ENCODE results near the gene NKIRAS2. TPM values are rescaled to one million over a fixed set of nuclear protein-coding genes. Genes with fewer than 3 reads are reported as not detected.

The NKIRAS2 gene
- total and polyA plus RNA-seq, 2 of the 13 experiments (the other 11 are each of a cell fraction or from before 2014, with no cell fraction given), result 27.9 to 42.0 TPM

DNA sequence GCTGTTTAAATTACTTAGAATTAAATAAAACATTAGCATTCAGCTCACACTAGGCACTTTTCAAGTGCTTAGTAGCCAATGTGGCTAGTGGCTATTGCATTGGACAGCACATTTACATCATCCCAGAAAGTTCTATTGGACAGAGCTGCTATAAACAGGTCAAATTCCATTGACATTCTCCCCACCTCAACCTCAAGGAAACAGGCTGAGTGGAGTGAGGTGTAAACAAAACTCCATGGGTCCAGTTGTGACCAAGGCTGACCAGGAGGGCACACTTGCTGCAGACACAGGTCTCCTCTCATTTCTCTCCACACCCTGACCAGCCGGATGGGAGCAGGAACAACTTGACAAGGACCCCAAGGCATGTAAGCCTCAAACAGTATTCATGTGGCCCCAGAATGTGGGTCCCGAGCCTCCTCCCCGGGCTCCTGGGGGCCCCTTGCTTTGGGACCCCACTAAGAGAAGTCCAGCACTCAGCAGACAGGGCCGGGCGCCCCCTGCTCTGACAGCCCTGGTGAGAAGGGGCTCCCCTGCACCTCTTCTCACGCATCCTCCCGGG, 30.0 kb downstream of the NKIRAS2 start (continued):
- TF ChIP-seq ZNF337 (CRISPR knock-in tag; IDR thresholded peaks at IDR 0.05; ENCODE audit: borderline replicate concordance, low read depth), result 0 out of 2 replicates have a peak, but pooled peaks have one; percentile 14
- TF ChIP-seq KAT7 (CRISPR knock-in tag; IDR thresholded peaks at IDR 0.05; ENCODE audit: borderline replicate concordance), result 0 out of 2 replicates have a peak, but pooled peaks have one; percentile 36
- TF ChIP-seq MED1 (CRISPR knock-in tag; IDR thresholded peaks at IDR 0.05), result no peak
- TF ChIP-seq ZNF605 (CRISPR knock-in tag; IDR thresholded peaks at IDR 0.05), result 0 out of 2 replicates have a peak, but pooled peaks have one; percentile 14
- TF ChIP-seq, protein P1, sequence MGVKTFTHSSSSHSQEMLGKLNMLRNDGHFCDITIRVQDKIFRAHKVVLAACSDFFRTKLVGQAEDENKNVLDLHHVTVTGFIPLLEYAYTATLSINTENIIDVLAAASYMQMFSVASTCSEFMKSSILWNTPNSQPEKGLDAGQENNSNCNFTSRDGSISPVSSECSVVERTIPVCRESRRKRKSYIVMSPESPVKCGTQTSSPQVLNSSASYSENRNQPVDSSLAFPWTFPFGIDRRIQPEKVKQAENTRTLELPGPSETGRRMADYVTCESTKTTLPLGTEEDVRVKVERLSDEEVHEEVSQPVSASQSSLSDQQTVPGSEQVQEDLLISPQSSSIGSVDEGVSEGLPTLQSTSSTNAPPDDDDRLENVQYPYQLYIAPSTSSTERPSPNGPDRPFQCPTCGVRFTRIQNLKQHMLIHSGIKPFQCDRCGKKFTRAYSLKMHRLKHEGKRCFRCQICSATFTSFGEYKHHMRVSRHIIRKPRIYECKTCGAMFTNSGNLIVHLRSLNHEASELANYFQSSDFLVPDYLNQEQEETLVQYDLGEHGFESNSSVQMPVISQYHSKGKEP (CRISPR knock-in tag; IDR thresholded peaks at IDR 0.05), result 0 out of 2 replicates have a peak, but pooled peaks have one; percentile 11
- TF ChIP-seq RARA (CRISPR knock-in tag; IDR thresholded peaks at IDR 0.05), result peak; percentile 5; the same call in 1 of the 2 replicates
- 0 out of 2 replicates have a peak, but pooled peaks have one; percentile 25 for TF ChIP-seq ZNF607 (CRISPR knock-in tag; IDR thresholded peaks at IDR 0.05; ENCODE audit: borderline replicate concordance)
- TF ChIP-seq FOXA3 (CRISPR knock-in tag; IDR thresholded peaks at IDR 0.05), result 0 out of 2 replicates have a peak, but pooled peaks have one; percentile 5
- no peak for TF ChIP-seq GABPA (IDR thresholded peaks at IDR 0.05; ENCODE audit: low read depth, low read length)
- no peak for TF ChIP-seq GABPA (CRISPR knock-in tag; IDR thresholded peaks at IDR 0.05; ENCODE audit: low read depth)
- TF ChIP-seq ZSCAN21 (CRISPR knock-in tag; IDR thresholded peaks at IDR 0.05; ENCODE audit: borderline replicate concordance), result 0 out of 2 replicates have a peak, but pooled peaks have one; percentile 12
- 0 out of 2 replicates have a peak, but pooled peaks have one; percentile 46 for TF ChIP-seq MTERF4 (CRISPR knock-in tag; IDR thresholded peaks at IDR 0.05)
- TF ChIP-seq NONO (IDR thresholded peaks at IDR 0.05), result no peak
- TF ChIP-seq NONO (CRISPR knock-in tag; conservative IDR thresholded peaks at IDR 0.05), result 0 out of 2 replicates have a peak, but pooled peaks have one; percentile 11
- TF ChIP-seq ETV6 (CRISPR knock-in tag; conservative IDR thresholded peaks at IDR 0.05), result 0 out of 2 replicates have a peak, but pooled peaks have one; percentile 57
- peak; percentile 20; the same call in 1 of the 2 replicates for TF ChIP-seq GLI4 (CRISPR knock-in tag; IDR thresholded peaks at IDR 0.05; ENCODE audit: borderline replicate concordance)
- peak; percentile 20; the same call in 1 of the 2 replicates for TF ChIP-seq HOXA9 (CRISPR knock-in tag; IDR thresholded peaks at IDR 0.05; ENCODE audit: borderline replicate concordance)
- TF ChIP-seq ZNF792 (CRISPR knock-in tag; IDR thresholded peaks at IDR 0.05), result peak; percentile 61; the same call in 1 of the 2 replicates
- TF ChIP-seq THAP9 (CRISPR knock-in tag; IDR thresholded peaks at IDR 0.05; ENCODE audit: borderline replicate concordance), result peak; percentile 14; the same call in 1 of the 2 replicates
- no peak for TF ChIP-seq STAG1 (CRISPR knock-in tag; IDR thresholded peaks at IDR 0.05)
- TF ChIP-seq, protein P2, sequence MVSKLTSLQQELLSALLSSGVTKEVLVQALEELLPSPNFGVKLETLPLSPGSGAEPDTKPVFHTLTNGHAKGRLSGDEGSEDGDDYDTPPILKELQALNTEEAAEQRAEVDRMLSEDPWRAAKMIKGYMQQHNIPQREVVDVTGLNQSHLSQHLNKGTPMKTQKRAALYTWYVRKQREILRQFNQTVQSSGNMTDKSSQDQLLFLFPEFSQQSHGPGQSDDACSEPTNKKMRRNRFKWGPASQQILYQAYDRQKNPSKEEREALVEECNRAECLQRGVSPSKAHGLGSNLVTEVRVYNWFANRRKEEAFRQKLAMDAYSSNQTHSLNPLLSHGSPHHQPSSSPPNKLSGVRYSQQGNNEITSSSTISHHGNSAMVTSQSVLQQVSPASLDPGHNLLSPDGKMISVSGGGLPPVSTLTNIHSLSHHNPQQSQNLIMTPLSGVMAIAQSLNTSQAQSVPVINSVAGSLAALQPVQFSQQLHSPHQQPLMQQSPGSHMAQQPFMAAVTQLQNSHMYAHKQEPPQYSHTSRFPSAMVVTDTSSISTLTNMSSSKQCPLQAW (CRISPR knock-in tag; IDR thresholded peaks at IDR 0.05), result peak; percentile 44; the same call in 1 of the 2 replicates
- 0 out of 2 replicates have a peak, but pooled peaks have one; percentile 32 for TF ChIP-seq ZNF567 (CRISPR knock-in tag; IDR thresholded peaks at IDR 0.05; ENCODE audit: borderline replicate concordance)

All from HepG2 (cell line).